OCI-LY3 (cell line): ENCODE results near the gene ANKS6.

Experiments
- H2AFZ ChIP-seq: fragments of 200-600, 300-600 bp; shearing (Covaris generic); 2 replicates; pipeline ENCODE4 v1.6.0; 2014; ENCODE audit warnings: antibody characterized with exemption, low read depth, low read length
- H3K27ac ChIP-seq: fragments of 200-600, 300-600 bp; sonication (generic); 2 replicates; pipeline ENCODE4 v1.5.1; 2014; ENCODE audit warnings: mild to moderate bottlenecking, low read length, moderate library complexity, mixed read lengths
- H3K27me3 ChIP-seq: fragments of 200-600, 300-600 bp; sonication (generic); 2 replicates; pipeline ENCODE4 v1.6.1; 2014; ENCODE audit warnings: low read depth, low read length, mixed read lengths
- H3K36me3 ChIP-seq: fragments of 200-600, 300-600 bp; sonication (generic); replicated peaks from 2 replicates; pipeline ENCODE3; 2014; ENCODE audit warnings: low read depth, low read length, mixed read lengths
- H3K4me1 ChIP-seq: fragments of 300-600, 200-600 bp; sonication (generic); 2 replicates; pipeline ENCODE4 v1.6.1; 2014; ENCODE audit warnings: low read length, mixed read lengths
- H3K4me2 ChIP-seq: fragments of 200-600, 300-600 bp; sonication (generic); 2 replicates; pipeline ENCODE4 v1.6.1; 2014; ENCODE audit warnings: low read length, mixed read lengths
- H3K4me3 ChIP-seq: fragments of 300-600, 200-600 bp; sonication (generic); 2 replicates; pipeline ENCODE4 v1.5.1; 2014; ENCODE audit warnings: antibody characterized with exemption, mild to moderate bottlenecking, low read length, moderate library complexity
- H3K79me2 ChIP-seq: fragments of 300-600, 200-600 bp; shearing (Covaris generic); 2 replicates; pipeline ENCODE4 v1.6.1; 2014; ENCODE audit warnings: mild to moderate bottlenecking, low read length, mixed read lengths
- H3K9ac ChIP-seq: fragments of 300-600, 200-600 bp; shearing (Covaris generic); 2 replicates; pipeline ENCODE4 v1.6.0; 2014; ENCODE audit warnings: mild to moderate bottlenecking, low read length, moderate library complexity
- H3K9me3 ChIP-seq: fragments of 200-600, 300-600 bp; shearing (Covaris generic); 2 replicates; pipeline ENCODE4 v1.6.1; 2014; ENCODE audit warnings: low read length, mixed read lengths; ENCODE audit not compliant: insufficient read depth
- H4K20me1 ChIP-seq: fragments of 200-600, 300-600 bp; sonication (generic); 2 replicates; pipeline ENCODE4 v1.6.1; 2016; ENCODE audit warnings: low read length, mixed read lengths; ENCODE audit not compliant: insufficient read depth
- EZH2phosphoT487 ChIP-seq: fragments of 200-600 bp; shearing (Covaris generic); IDR thresholded peaks from 2 replicates; pipeline ENCODE4 v1.6.1; 2018; ENCODE audit warnings: antibody characterized with exemption, mixed run types, low read depth
- TF ChIP-seq, protein P1 (sequence below): fragments of 200-600, 300-600 bp; sonication (generic); IDR thresholded peaks from 2 replicates; pipeline ENCODE4 v1.5.1; 2014; ENCODE audit warnings: antibody characterized with exemption, low read length, low read depth

The ANKS6 gene

DNA sequence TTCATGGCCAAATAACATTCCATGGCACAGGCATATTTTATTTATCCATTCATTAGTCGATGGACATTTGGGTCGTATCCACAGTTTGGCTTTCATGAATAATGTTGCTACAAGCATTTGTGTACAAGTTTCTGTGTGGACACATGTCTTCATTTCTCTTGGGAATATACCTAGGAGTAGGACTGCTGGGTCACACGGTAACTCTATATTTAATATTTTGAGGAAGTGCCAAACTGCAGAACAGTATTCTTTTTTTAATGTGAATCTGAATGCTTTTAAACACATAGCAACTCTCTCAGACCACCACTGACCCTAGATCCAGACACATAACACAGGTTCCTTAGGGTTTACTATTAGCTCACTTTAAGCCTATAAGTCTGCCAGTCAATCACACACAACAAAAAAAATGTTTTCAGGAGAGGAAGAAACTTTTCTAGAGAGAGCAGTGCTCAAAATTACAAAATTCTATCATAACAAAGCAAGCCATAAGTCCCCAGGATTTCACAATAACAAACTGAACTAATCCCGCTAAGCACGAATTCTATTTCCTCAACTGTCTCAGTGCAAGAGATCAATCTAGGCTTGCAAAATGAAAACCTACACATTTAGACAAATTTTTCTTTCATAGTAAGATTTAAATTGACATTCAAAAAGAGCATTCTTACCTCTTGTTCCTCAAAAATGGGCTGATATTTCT is 45.8 kb downstream of the ANKS6 start:
- no peak overlapping the region for H3K4me3 ChIP-seq
- peaks cover 11% of the 10 kb centered on the region for H3K36me3 ChIP-seq
- H3K9me3 ChIP-seq = no peaks in the 10 kb centered on the region
- no peak overlapping the region for H3K9ac ChIP-seq
- no peak for TF ChIP-seq EZH2phosphoT487
- TF ChIP-seq, protein P1, sequence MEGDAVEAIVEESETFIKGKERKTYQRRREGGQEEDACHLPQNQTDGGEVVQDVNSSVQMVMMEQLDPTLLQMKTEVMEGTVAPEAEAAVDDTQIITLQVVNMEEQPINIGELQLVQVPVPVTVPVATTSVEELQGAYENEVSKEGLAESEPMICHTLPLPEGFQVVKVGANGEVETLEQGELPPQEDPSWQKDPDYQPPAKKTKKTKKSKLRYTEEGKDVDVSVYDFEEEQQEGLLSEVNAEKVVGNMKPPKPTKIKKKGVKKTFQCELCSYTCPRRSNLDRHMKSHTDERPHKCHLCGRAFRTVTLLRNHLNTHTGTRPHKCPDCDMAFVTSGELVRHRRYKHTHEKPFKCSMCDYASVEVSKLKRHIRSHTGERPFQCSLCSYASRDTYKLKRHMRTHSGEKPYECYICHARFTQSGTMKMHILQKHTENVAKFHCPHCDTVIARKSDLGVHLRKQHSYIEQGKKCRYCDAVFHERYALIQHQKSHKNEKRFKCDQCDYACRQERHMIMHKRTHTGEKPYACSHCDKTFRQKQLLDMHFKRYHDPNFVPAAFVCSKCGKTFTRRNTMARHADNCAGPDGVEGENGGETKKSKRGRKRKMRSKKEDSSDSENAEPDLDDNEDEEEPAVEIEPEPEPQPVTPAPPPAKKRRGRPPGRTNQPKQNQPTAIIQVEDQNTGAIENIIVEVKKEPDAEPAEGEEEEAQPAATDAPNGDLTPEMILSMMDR = no peak
- no peaks in the 10 kb centered on the region for H3K4me1 ChIP-seq
- no peak overlapping the region for H3K4me2 ChIP-seq
- H4K20me1 ChIP-seq = no peaks in the 10 kb centered on the region
- H2AFZ ChIP-seq = no peak overlapping the region
- H3K79me2 ChIP-seq = no peaks in the 10 kb centered on the region
- H3K27me3 ChIP-seq = no peaks in the 10 kb centered on the region
- no peak overlapping the region for H3K27ac ChIP-seq

GRCh38 chr9:98747476-98747875 is 48.9 kb downstream of the ANKS6 start:
- no peaks in the 10 kb centered on the region for H3K27me3 ChIP-seq

DNA sequence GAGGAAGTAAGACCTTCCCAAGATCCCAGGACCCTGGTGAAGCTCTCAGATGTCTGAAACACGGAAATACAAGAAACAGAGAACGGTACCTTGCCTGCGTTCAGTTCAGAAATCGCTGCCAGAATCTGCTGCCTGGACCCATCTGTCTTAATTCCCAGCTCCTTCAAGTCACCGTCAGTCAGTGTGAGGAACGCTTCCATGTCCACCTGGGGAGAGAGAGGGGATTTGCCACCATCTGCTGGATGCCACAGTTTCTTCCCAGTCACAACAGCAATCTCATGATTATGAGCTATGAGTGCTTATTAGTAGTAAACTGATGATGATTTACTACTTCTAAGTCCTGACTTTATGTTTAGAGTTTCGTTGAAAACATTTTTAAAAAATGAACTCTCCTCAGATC is 50.9 kb downstream of the ANKS6 start:
- Histone ChIP-seq H3K9me3 (no peaks in the 10 kb centered on the region), H3K36me3 (peaks cover 10% of the 10 kb centered on the region), H3K4me3 (no peak overlapping the region), H3K9ac (no peak overlapping the region), H3K27me3 (no peaks in the 10 kb centered on the region), H3K79me2 (no peaks in the 10 kb centered on the region), H2AFZ (no peak overlapping the region), H4K20me1 (no peaks in the 10 kb centered on the region), H3K27ac (no peak overlapping the region), H3K4me2 (no peak overlapping the region), H3K4me1 (no peaks in the 10 kb centered on the region)
- no peak for TF ChIP-seq EZH2phosphoT487
- TF ChIP-seq, protein P1 = no peak

More at GRCh38 chr9:98747476-98747875, 48.9 kb downstream of the ANKS6 start:
- no peaks in the 10 kb centered on the region for H3K9me3 ChIP-seq
- no peaks in the 10 kb centered on the region for H4K20me1 ChIP-seq
- no peak overlapping the region for H3K27ac ChIP-seq
- H2AFZ ChIP-seq = no peak overlapping the region
- H3K4me1 ChIP-seq = no peaks in the 10 kb centered on the region
- no peaks in the 10 kb centered on the region for H3K79me2 ChIP-seq
- no peak for TF ChIP-seq EZH2phosphoT487
- TF ChIP-seq, protein P1 = no peak
- H3K4me2 ChIP-seq = no peak overlapping the region
- peaks cover 10% of the 10 kb centered on the region for H3K36me3 ChIP-seq
- no peak overlapping the region for H3K4me3 ChIP-seq
- H3K9ac ChIP-seq = no peak overlapping the region

DNA sequence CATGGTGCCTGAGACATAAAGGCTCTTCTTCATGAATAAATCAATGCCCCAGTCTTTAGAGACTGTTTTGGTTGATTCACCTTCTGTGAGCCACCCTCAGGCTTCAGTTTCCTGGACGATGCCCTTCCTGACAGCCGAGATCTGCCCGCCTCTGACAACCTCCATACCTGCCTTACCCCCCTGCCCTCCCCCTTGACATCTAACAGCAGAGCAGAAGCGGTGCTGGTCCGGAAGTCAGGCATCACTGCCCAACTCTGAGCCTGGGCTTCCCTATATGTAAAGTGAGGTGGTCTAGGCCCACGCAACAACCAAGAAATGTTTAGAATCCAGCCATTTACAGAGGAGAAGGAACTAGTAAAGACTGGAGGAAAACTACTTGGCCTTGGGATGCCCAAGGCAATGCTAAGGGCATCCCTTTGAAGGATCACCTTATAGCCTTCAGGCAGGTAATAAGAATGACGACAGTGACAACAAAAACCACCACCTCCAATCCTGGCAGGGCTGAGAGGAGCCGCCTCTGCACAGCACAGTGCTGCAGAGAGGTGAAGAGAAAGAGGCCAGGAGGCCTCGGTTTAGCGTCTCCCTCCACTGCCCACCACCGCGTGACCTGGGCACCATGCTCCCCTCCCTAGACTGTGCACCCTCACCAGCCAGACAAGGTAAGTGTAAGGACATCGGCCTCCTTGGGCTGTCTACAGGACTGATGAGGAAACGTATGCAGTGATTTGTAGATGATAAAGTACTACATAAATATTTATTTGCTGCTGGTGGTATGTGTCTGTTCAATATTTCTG is 52.3 kb downstream of the ANKS6 start:
- peaks cover 6% of the 10 kb centered on the region for H3K36me3 ChIP-seq
- no peak overlapping the region for H3K4me3 ChIP-seq
- H3K4me2 ChIP-seq = no peak overlapping the region
- TF ChIP-seq, protein P1 = no peak
- no peak for TF ChIP-seq EZH2phosphoT487
- no peaks in the 10 kb centered on the region for H3K9me3 ChIP-seq
- no peak overlapping the region for H3K27ac ChIP-seq
- no peaks in the 10 kb centered on the region for H3K27me3 ChIP-seq
- no peak overlapping the region for H3K9ac ChIP-seq
- no peaks in the 10 kb centered on the region for H3K79me2 ChIP-seq
- no peaks in the 10 kb centered on the region for H4K20me1 ChIP-seq
- H3K4me1 ChIP-seq = no peaks in the 10 kb centered on the region
- H2AFZ ChIP-seq = no peak overlapping the region
